HCT116 (cell line): ENCODE results near the gene ARHGAP23. TPM values are rescaled to one million over a fixed set of nuclear protein-coding genes. Genes with fewer than 3 reads are reported as not detected.

Source experiments
- ATAC-seq: fragments of 200-7000 bp; cut with Tn5 transposase; 2 replicates; pipeline ENCODE4 v1.9.1; 2020; ENCODE audit warnings: mild to moderate bottlenecking, moderate library complexity
- BruUV-seq: library from RNA; stranded (reverse); fragments of 400-500 nt; replicated peaks from 2 replicates; lab custom pipeline; 2021; lab: Mats Ljungman, UMichigan
- CTCF ChIA-PET: fragments of 300-600 bp; sonication (Branson Sonifier 250); formaldehyde crosslinking; loops from one replicate; lab custom pipeline; 2021; ENCODE audit warnings: antibody characterized with exemption; lab: Charles Lee
- POLR2A ChIA-PET: fragments of 300-600, 350-600 bp; sonication (Branson Sonifier 250); formaldehyde crosslinking; loops from one replicate; lab custom pipeline; 2021; ENCODE audit warnings: antibody characterized with exemption; lab: Charles Lee
- RAD21 ChIA-PET, 2 experiments: fragments of 300-600 bp; sonication (Branson Sonifier 250); formaldehyde crosslinking; loops; one replicate each; lab custom pipeline; 2023; ENCODE audit warnings: low total read pairs in 2 of 2; ENCODE audit not compliant: uncharacterized antibody in 2 of 2, unreplicated experiment in 2 of 2, low non-redundant PET in 1 of 2; lab: Charles Lee
- DNase-seq: peaks from one replicate; pipeline ENCODE4 v3.0.0-alpha.2; 2010; ENCODE audit warnings: low read depth, low spot score
- H2AFZ ChIP-seq: fragments of 200-600 bp; shearing (Covaris generic), sonication (generic); 2 replicates; pipeline ENCODE4 v1.6.1; 2017; ENCODE audit warnings: low read depth, mixed run types, mixed read lengths, antibody characterized with exemption, low read length; ENCODE audit not compliant: poor library complexity, severe bottlenecking
- H3K27ac ChIP-seq: 2 replicates; pipeline ENCODE4 v1.5.1; 2012; ENCODE audit warnings: low read depth, low read length
- H3K27me3 ChIP-seq: fragments of 200-600 bp; sonication (generic); 2 replicates; pipeline ENCODE4 v1.6.1; 2016; ENCODE audit warnings: mixed run types, low read length, mixed read lengths; ENCODE audit not compliant: insufficient read depth
- H3K36me3 ChIP-seq, 2 experiments: fragments of 200-500 bp in 1 of 2; fragments of 200-600 bp in 1 of 2; sonication (Bioruptor generic) in 1 of 2; sonication (generic) in 1 of 2; 2 replicates each; pipeline versions ENCODE4 v1.5.1 to v1.6.1; 2014 to 2016; ENCODE audit warnings: low read length in 2 of 2, inconsistent platforms in 1 of 2, mixed read lengths in 1 of 2, mixed run types in 1 of 2; ENCODE audit not compliant: insufficient read depth in 2 of 2, control insufficient read depth in 1 of 2
- H3K4me1 ChIP-seq, 2 experiments: fragments of 200-600 bp in 1 of 2; sonication (generic) in 1 of 2; 2 replicates each; pipeline versions ENCODE4 v1.5.1 to v1.6.1; 2012 to 2017; ENCODE audit warnings: low read length in 2 of 2, inconsistent platforms in 1 of 2, mild to moderate bottlenecking in 1 of 2, mixed read lengths in 1 of 2, mixed run types in 1 of 2, moderate library complexity in 1 of 2; ENCODE audit not compliant: insufficient read depth in 2 of 2, control insufficient read depth in 1 of 2
- H3K4me2 ChIP-seq: fragments of 200-600 bp; sonication (generic); 2 replicates; pipeline ENCODE4 v1.6.1; 2017; ENCODE audit warnings: mixed run types, low read length, mixed read lengths
- H3K4me3 ChIP-seq, 2 experiments: fragments of 200-600 bp in 1 of 2; sonication (generic) in 1 of 2; replicated peaks in 1 of 2; 2 replicates each; pipeline ENCODE4 v1.5.1; 2011 to 2016; ENCODE audit warnings: low read length in 2 of 2, control low read depth in 1 of 2, low read depth in 1 of 2, mild to moderate bottlenecking in 1 of 2, mixed read lengths in 1 of 2, mixed run types in 1 of 2
- H3K79me2 ChIP-seq: fragments of 200-600 bp; sonication (generic); 2 replicates; pipeline ENCODE4 v1.6.1; 2017; ENCODE audit warnings: mild to moderate bottlenecking, mixed run types, low read length, moderate library complexity, mixed read lengths; ENCODE audit not compliant: insufficient read depth
- H3K9ac ChIP-seq: fragments of 200-600 bp; sonication (generic); 2 replicates; pipeline ENCODE4 v1.6.1; 2016; ENCODE audit warnings: low read length, mixed read lengths
- H3K9me2 ChIP-seq: fragments of 200-600 bp; sonication (generic), shearing (Covaris generic); 2 replicates; pipeline ENCODE4 v1.6.1; 2017; ENCODE audit warnings: mixed run types, mild to moderate bottlenecking, moderate library complexity; ENCODE audit not compliant: insufficient read depth
- H3K9me3 ChIP-seq, 2 experiments: fragments of 200-500 bp in 1 of 2; fragments of 200-600 bp in 1 of 2; sonication (Bioruptor generic) in 1 of 2; sonication (generic) in 1 of 2; 2 replicates each; pipeline ENCODE4 v1.6.1; 2014 to 2017; ENCODE audit warnings: low read length in 2 of 2, mixed read lengths in 2 of 2, inconsistent platforms in 1 of 2, low read depth in 1 of 2, mild to moderate bottlenecking in 1 of 2, mixed run types in 1 of 2, moderate library complexity in 1 of 2; ENCODE audit not compliant: control insufficient read depth in 1 of 2, insufficient read depth in 1 of 2
- H4K20me1 ChIP-seq: fragments of 200-600 bp; sonication (generic), shearing (Covaris generic); 2 replicates; pipeline ENCODE4 v1.6.1; 2017; ENCODE audit warnings: mixed run types, mild to moderate bottlenecking, moderate library complexity; ENCODE audit not compliant: insufficient read depth
- CTCF ChIP-seq, 3 experiments: fragments of 200-600 bp in 1 of 3; sonication (generic) in 1 of 3; IDR thresholded peaks in 2 of 3; conservative IDR thresholded peaks in 1 of 3; 2 replicates each; pipeline ENCODE4 v1.5.1; 2012 to 2017; ENCODE audit warnings: low read depth in 2 of 3, low read length in 2 of 3, antibody characterized with exemption in 1 of 3, borderline replicate concordance in 1 of 3, control low read depth in 1 of 3, mild to moderate bottlenecking in 1 of 3, mixed read lengths in 1 of 3, mixed run types in 1 of 3, moderate library complexity in 1 of 3; ENCODE audit not compliant: insufficient read depth in 1 of 3
- ELF1 ChIP-seq: IDR thresholded peaks from 2 replicates; pipeline ENCODE4 v1.6.1; 2012; ENCODE audit warnings: low read depth, borderline replicate concordance
- RAD21 ChIP-seq: IDR thresholded peaks from 2 replicates; pipeline ENCODE4 v1.6.1; 2012; ENCODE audit warnings: low read depth, mild to moderate bottlenecking
- REST ChIP-seq: IDR thresholded peaks from 2 replicates; pipeline ENCODE4 v1.6.1; 2012; ENCODE audit warnings: low read depth
- SP1 ChIP-seq: IDR thresholded peaks from 2 replicates; pipeline ENCODE4 v1.6.1; 2012; ENCODE audit warnings: low read depth
- TCF7L2 ChIP-seq: IDR thresholded peaks from 2 replicates; pipeline ENCODE4 v1.7.0; 2011; ENCODE audit warnings: borderline replicate concordance, inconsistent platforms; ENCODE audit not compliant: insufficient read depth, insufficient read length; ENCODE audit errors: extremely low read depth
- YY1 ChIP-seq: IDR thresholded peaks from 2 replicates; pipeline ENCODE4 v1.6.1; 2011; ENCODE audit warnings: low read length, low read depth, moderate library complexity, mild to moderate bottlenecking; ENCODE audit not compliant: insufficient replicate concordance; ENCODE audit errors: extremely low read depth
- intact Hi-C: fragments of 100-400 bp; cut with micrococcal nuclease; formaldehyde crosslinking; loops from 2 replicates; pipeline ENCODE4 v1.10.0; 2022
- total RNA-seq: library from RNA; stranded (reverse); gene quantifications from one replicate; pipeline ENCODE4 v1.2.1, GENCODE V29; 2021; ENCODE audit not compliant: unreplicated experiment
- TF ChIP-seq, protein P1 (sequence below): IDR thresholded peaks from 2 replicates; pipeline ENCODE4 v1.6.1; 2012

Gene ARHGAP23
- total RNA-seq, 1 experiment from 2014 or later = 41.0 TPM

DNA sequence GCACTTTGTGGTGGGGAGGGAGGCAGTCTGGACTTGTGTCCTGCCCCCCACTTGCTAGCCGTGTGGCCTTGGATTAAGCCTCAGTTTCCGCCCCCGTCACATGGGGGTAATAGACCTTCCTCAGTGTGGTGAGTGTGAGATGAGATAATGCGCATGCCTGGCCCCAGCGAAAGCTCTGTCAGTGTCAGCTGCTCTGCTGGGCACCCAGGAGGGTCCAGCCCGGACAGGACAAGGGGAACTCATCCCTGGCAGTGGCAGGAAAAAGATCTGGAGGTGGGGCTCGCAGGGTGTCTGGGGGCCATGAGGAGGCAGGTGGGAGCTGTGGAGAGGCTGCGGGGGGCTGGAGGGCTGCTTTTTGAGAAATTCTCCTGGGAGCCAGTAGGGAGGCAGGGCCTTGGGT lies 114.0 kb downstream of the ARHGAP23 start:
- no peak; the same call in 1 of the 2 replicates for ATAC-seq
- H3K79me2 ChIP-seq = no peaks in the 10 kb centered on the region

More for the DNA sequence above, 114.0 kb downstream of the ARHGAP23 start:
- Histone ChIP-seq H3K4me1 (no peaks in the 10 kb centered on the region), H3K9me3 (no peaks in the 10 kb centered on the region), H3K4me2 (no peak overlapping the region), H3K36me3 (no peaks in the 10 kb centered on the region), H3K9me2 (no peaks in the 10 kb centered on the region), H3K27me3 (no peaks in the 10 kb centered on the region), H2AFZ (no peak overlapping the region), H3K4me3 (no peak overlapping the region), H3K9ac (no peak overlapping the region), H4K20me1 (no peaks in the 10 kb centered on the region), H3K27ac (no peak overlapping the region)
- DNase-seq = no peak
- ChIA-PET RAD21 (no interaction called here), CTCF (no interaction called here), POLR2A (no interaction called here)
- BruUV-seq = no TSS peak
- intact Hi-C loops = no loop called here
- no peak for TF ChIP-seq YY1
- no peak for TF ChIP-seq CTCF (IDR thresholded peaks at IDR 0.05 in 2 of 3, conservative IDR thresholded peaks at IDR 0.05 in 1 of 3; ENCODE audit: borderline replicate concordance in 1 of 3, insufficient read depth in 1 of 3, low read depth in 2 of 3, low read length in 2 of 3)
- TF ChIP-seq RAD21 = no peak
- TF ChIP-seq, protein P1, sequence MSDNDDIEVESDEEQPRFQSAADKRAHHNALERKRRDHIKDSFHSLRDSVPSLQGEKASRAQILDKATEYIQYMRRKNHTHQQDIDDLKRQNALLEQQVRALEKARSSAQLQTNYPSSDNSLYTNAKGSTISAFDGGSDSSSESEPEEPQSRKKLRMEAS = no peak
- no peak for TF ChIP-seq ELF1
- TF ChIP-seq SP1 = no peak
- TF ChIP-seq REST = no peak
- TF ChIP-seq TCF7L2 = no peak
